Gastrocnemius medialis (tissue), 4 donors: ENCODE results near the gene RNF19B.

Experiments
- CTCF ChIP-seq, 5 experiments: fragments of 450-650 bp in 3 of 5; fragments of 200-600 bp in 2 of 5; sonication (generic) in 2 of 5; IDR thresholded peaks in 4 of 5; conservative IDR thresholded peaks in 1 of 5; 1 replicate in 4 of 5; 2 replicates in 1 of 5; pipeline ENCODE4 v1.5.1; 2016 to 2019; ENCODE audit warnings: antibody characterized with exemption in 5 of 5, mild to moderate bottlenecking in 3 of 5, moderate library complexity in 3 of 5
- POLR2A ChIP-seq, 2 donors: fragments of 450-650 bp; IDR thresholded peaks; one replicate each; pipeline ENCODE4 v1.6.1; 2017; ENCODE audit warnings: antibody characterized with exemption in 2 of 2, mild to moderate bottlenecking in 2 of 2, moderate library complexity in 2 of 2

- no peak for TF ChIP-seq CTCF (IDR thresholded peaks at IDR 0.05 in 4 of 5, conservative IDR thresholded peaks at IDR 0.05 in 1 of 5)
- no peak for TF ChIP-seq POLR2A (IDR thresholded peaks at IDR 0.05)
These were observed 26.8 kb upstream of the RNF19B start for GRCh38 chr1:32991386-32991785.
